Cardiac muscle cell (in vitro differentiated cells and primary cell): ENCODE data around the gene AGBL2. TPM values are rescaled to one million over a fixed set of nuclear protein-coding genes. Genes with fewer than 3 reads are reported as not detected.

ENCODE experiments used
- DNase-seq, 2 donors: peaks; one replicate each; pipeline versions ENCODE4 v3.0.0 to v3.0.0-alpha.2; 2010 to 2017; ENCODE audit warnings: low read depth in 1 of 2, low spot score in 1 of 2
- H3K27ac ChIP-seq: fragments of 200-600 bp; sonication (generic); 2 replicates; pipeline ENCODE4 v1.5.1; 2016
- H3K27me3 ChIP-seq: fragments of 200-600 bp; sonication (generic); 2 replicates; pipeline ENCODE4 v1.6.0; 2016; ENCODE audit warnings: control low read depth
- H3K36me3 ChIP-seq: fragments of 200-600 bp; sonication (generic); 2 replicates; pipeline ENCODE4 v1.5.1; 2016; ENCODE audit warnings: control low read depth
- H3K4me1 ChIP-seq: fragments of 200-600 bp; sonication (generic); 2 replicates; pipeline ENCODE4 v1.8.1; 2017; ENCODE audit warnings: low read depth, mild to moderate bottlenecking, mixed run types
- H3K4me3 ChIP-seq: fragments of 200-600 bp; sonication (generic); 2 replicates; pipeline ENCODE4 v1.5.1; 2016; ENCODE audit warnings: mild to moderate bottlenecking
- H3K9me3 ChIP-seq: fragments of 200-600 bp; sonication (generic); 2 replicates; pipeline ENCODE4 v1.5.1; 2017; ENCODE audit warnings: low read depth, mild to moderate bottlenecking, control low read depth
- CTCF ChIP-seq: IDR thresholded peaks from 2 replicates; pipeline ENCODE4 v1.5.1; 2012; ENCODE audit warnings: low read depth, mild to moderate bottlenecking, low read length
- polyA plus RNA-seq: library from polyadenylated mRNA; unstranded; fragments of >200 nt; fragmentation: Nextera tagmentation; extraction: Ambion mirVana; gene quantifications from 2 replicates; pipeline ENCODE4 v1.2.1, GENCODE V29; 2016
- total RNA-seq: library from RNA; depleted of rRNA; stranded (reverse); fragments of >200 nt; gene quantifications from 2 replicates; pipeline ENCODE4 v1.2.3, GENCODE V29; 2016

The AGBL2 gene
- total and polyA plus RNA-seq, 2 experiments from 2014 or later: 0.69 TPM; not detected in 1

- Histone ChIP-seq H3K27me3 (no peaks in the 10 kb centered on the region), H3K27ac (no peak overlapping the region), H3K4me3 (no peak overlapping the region), H3K9me3 (no peaks in the 10 kb centered on the region), H3K36me3 (no peaks in the 10 kb centered on the region), H3K4me1 (peaks cover 21% of the 10 kb centered on the region)
- no peak for DNase-seq
- TF ChIP-seq CTCF: no peak
These were observed 103.8 kb downstream of the AGBL2 start for GRCh38 chr11:47611348-47611794.

DNA sequence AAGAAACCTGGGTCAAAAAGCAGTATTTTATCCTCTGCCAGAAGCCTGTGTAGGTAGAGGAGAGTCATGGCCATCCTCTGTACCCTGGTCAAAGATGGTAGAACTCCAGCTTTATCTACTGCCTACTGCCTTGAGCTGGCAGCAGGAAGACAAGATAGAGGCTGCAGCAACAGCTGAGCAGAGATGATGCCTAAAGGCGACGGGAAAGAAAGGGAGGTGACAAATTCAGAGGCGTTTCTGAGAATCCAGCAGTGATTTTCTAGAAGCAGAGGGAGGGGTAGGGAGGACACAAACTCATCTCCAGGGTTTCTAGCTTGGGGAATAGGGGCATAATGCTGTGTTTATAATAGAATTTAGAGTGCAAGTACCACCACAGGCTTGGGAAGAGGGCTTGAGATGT, 105.5 kb downstream of the AGBL2 start:
- no peak for TF ChIP-seq CTCF
- H3K9me3 ChIP-seq: no peaks in the 10 kb centered on the region
- no peak overlapping the region for H3K4me3 ChIP-seq
- DNase-seq: no peak
- H3K27ac ChIP-seq: no peak overlapping the region
- no peaks in the 10 kb centered on the region for H3K27me3 ChIP-seq
- H3K36me3 ChIP-seq: no peaks in the 10 kb centered on the region
- peaks cover 35% of the 10 kb centered on the region for H3K4me1 ChIP-seq

Other genes starting within 250 kb of the AGBL2 start
- 72.2 and 178 TPM in 2 replicates for gene CELF1, start 162.2 kb downstream of the AGBL2 start, total RNA-seq
- 98.9 and 162 TPM in 2 replicates for gene CELF1, start 162.2 kb downstream of the AGBL2 start, polyA plus RNA-seq
- gene PTPMT1, start 149.8 kb downstream of the AGBL2 start, total RNA-seq: 212 and 246 TPM in 2 replicates
- 123 and 143 TPM in 2 replicates for gene PTPMT1, start 149.8 kb downstream of the AGBL2 start, polyA plus RNA-seq
- 16.9 and 22.5 TPM in 2 replicates for gene KBTBD4, start 136.4 kb downstream of the AGBL2 start, total RNA-seq
- gene KBTBD4, start 136.4 kb downstream of the AGBL2 start, polyA plus RNA-seq: 18.6 and 23.9 TPM in 2 replicates
- 79.1 and 128 TPM in 2 replicates for gene NDUFS3, start 136.3 kb downstream of the AGBL2 start, total RNA-seq
- gene NDUFS3, start 136.3 kb downstream of the AGBL2 start, polyA plus RNA-seq: 210 and 232 TPM in 2 replicates
- not detected in 2 replicates for gene FAM180B, start 128.7 kb downstream of the AGBL2 start, total RNA-seq
- 0.12 TPM in 1 of 2 replicates, not detected in the other for gene FAM180B, start 128.7 kb downstream of the AGBL2 start, polyA plus RNA-seq
- 72.9 and 80.9 TPM in 2 replicates for gene C1QTNF4, start 121.0 kb downstream of the AGBL2 start, total RNA-seq
- gene C1QTNF4, start 121.0 kb downstream of the AGBL2 start, polyA plus RNA-seq: 50.8 and 53.6 TPM in 2 replicates
- gene MTCH2, start 72.8 kb downstream of the AGBL2 start, total RNA-seq: 72.6 and 97.5 TPM in 2 replicates
- gene MTCH2, start 72.8 kb downstream of the AGBL2 start, polyA plus RNA-seq: 231 and 271 TPM in 2 replicates
- 57.8 and 104 TPM in 2 replicates for gene FNBP4, start 52.0 kb upstream of the AGBL2 start, total RNA-seq
- 51.2 and 104 TPM in 2 replicates for gene FNBP4, start 52.0 kb upstream of the AGBL2 start, polyA plus RNA-seq
- gene NUP160, start 133.0 kb upstream of the AGBL2 start, total RNA-seq: 12.1 and 15.9 TPM in 2 replicates
- gene NUP160, start 133.0 kb upstream of the AGBL2 start, polyA plus RNA-seq: 25.9 and 26.7 TPM in 2 replicates